Measurements from ENCODE around the gene RAI1. TPM values are rescaled to one million over a fixed set of nuclear protein-coding genes. Genes with fewer than 3 reads are reported as not detected.

The RAI1 gene
- total and polyA plus RNA-seq, 2 donors, result 4.3 to 10.9 TPM

DNA sequence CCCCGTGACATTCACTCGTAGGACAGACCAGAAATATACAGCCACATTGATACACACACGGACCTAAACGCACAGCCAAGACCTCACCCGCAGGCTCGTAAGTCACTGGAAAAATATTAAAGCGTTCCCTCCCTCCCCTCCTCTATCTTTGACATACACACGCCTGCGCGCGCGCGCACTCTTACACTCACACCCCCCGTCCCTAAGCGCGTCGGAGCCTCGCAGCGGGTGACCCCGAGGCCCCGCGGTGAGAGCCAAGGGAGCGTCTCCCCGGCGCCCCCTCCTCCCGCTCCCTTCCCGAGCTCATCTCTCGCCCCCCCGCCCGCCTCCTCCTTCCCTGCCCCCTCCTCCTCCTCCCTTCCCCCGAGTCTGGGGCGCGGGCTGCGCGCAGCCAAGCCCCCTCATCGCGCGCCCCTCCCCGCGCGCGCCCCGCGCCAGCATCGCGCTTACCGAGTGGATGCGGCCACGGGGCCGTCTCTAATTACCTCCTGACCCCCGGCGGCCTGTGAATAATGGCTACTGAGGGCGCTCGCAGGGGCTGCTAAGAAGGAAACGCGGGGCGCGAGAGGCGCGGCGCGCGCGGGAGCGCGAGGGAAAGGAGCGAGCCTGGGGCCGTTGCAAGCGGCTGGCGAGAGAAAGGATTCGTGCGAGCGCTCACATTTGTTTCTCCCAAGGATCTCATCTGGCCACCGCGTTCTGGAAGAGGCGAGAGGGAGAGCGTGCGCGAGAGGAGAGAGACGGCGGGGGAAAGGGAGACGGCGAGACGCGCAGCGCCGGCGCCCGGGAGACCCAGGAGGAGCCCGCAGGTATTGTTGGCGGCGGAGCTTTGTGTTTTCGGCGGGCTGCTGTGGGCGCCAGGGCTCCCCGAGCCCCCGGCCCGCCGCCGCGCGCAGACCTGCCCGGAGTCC, 42.4 kb downstream of the RAI1 start:
- peak overlapping the region; percentile 46 to 57 for H3K4me3 ChIP-seq (ENCODE audit: low read length in 2 of 2)
- peak overlapping the region in 1 of 2 donors; percentile 53 for H3K27ac ChIP-seq (ENCODE audit: low read depth in 1 of 2, low read length in 1 of 2)
- under 1% methylated on average over 103 of the region's 103 CpGs for WGBS
- peaks cover 3 to 6% of the 10 kb centered on the region in 2 donors for H3K36me3 ChIP-seq (ENCODE audit: control insufficient read depth in 2 of 2, insufficient read depth in 2 of 2, low read length in 1 of 2)
- DNase-seq (ENCODE audit: low read depth in 6 of 9, low spot score in 9 of 9), result peak in 1 of 9 donors; percentile 54
- peaks cover 0 to 1% of the 10 kb centered on the region in 2 donors for H3K9me3 ChIP-seq (ENCODE audit: control insufficient read depth in 2 of 2, insufficient read depth in 1 of 2, low read length in 1 of 2)
- H3K27me3 ChIP-seq (ENCODE audit: control insufficient read depth in 2 of 2, insufficient read depth in 1 of 2, low read length in 1 of 2), result peaks cover 20 to 64% of the 10 kb centered on the region in 2 donors
- H3K4me1 ChIP-seq (ENCODE audit: control insufficient read depth in 2 of 2, insufficient read depth in 2 of 2, low read length in 2 of 2), result peaks cover 15 to 53% of the 10 kb centered on the region in 2 donors

- Histone ChIP-seq H3K4me1 (ENCODE audit: control insufficient read depth in 2 of 2, insufficient read depth in 2 of 2, low read length in 2 of 2) (peaks cover 15 to 54% of the 10 kb centered on the region in 2 donors), H3K27me3 (ENCODE audit: control insufficient read depth in 2 of 2, insufficient read depth in 1 of 2, low read length in 1 of 2) (peaks cover 20 to 61% of the 10 kb centered on the region in 2 donors), H3K4me3 (ENCODE audit: low read length in 2 of 2) (peak overlapping the region; percentile 44 to 57), H3K27ac (ENCODE audit: low read depth in 1 of 2, low read length in 1 of 2) (peak overlapping the region in 1 of 2 donors; percentile 68), H3K9me3 (ENCODE audit: control insufficient read depth in 2 of 2, insufficient read depth in 1 of 2, low read length in 1 of 2) (peaks cover 0 to 1% of the 10 kb centered on the region in 2 donors), H3K36me3 (ENCODE audit: control insufficient read depth in 2 of 2, insufficient read depth in 2 of 2, low read length in 1 of 2) (peaks cover 4 to 6% of the 10 kb centered on the region in 2 donors)
- peak in 1 of 9 donors; percentile 43 for DNase-seq (ENCODE audit: low read depth in 6 of 9, low spot score in 9 of 9)
- 1% methylated on average over 53 of the region's 53 CpGs for WGBS
Observed at GRCh38 chr17:17724307-17725010, 43.2 kb downstream of the RAI1 start.

GRCh38 chr17:17725011-17725751, 43.9 kb downstream of the RAI1 start:
- 40% methylated on average over 36 of the region's 36 CpGs for WGBS
- peaks cover 4 to 6% of the 10 kb centered on the region in 2 donors for H3K36me3 ChIP-seq (ENCODE audit: control insufficient read depth in 2 of 2, insufficient read depth in 2 of 2, low read length in 1 of 2)
- H3K9me3 ChIP-seq (ENCODE audit: control insufficient read depth in 2 of 2, insufficient read depth in 1 of 2, low read length in 1 of 2), result peaks cover 0 to 1% of the 10 kb centered on the region in 2 donors
- no peak for DNase-seq (ENCODE audit: low read depth in 6 of 9, low spot score in 9 of 9)
- H3K27me3 ChIP-seq (ENCODE audit: control insufficient read depth in 2 of 2, insufficient read depth in 1 of 2, low read length in 1 of 2), result peaks cover 20 to 61% of the 10 kb centered on the region in 2 donors
- peaks cover 15 to 59% of the 10 kb centered on the region in 2 donors for H3K4me1 ChIP-seq (ENCODE audit: control insufficient read depth in 2 of 2, insufficient read depth in 2 of 2, low read length in 2 of 2)
- no peak overlapping the region for H3K27ac ChIP-seq (ENCODE audit: low read depth in 1 of 2, low read length in 1 of 2)
- H3K4me3 ChIP-seq (ENCODE audit: low read length in 2 of 2), result peak overlapping the region; percentile 44 to 57

- peaks cover 20 to 54% of the 10 kb centered on the region in 2 donors for H3K27me3 ChIP-seq (ENCODE audit: control insufficient read depth in 2 of 2, insufficient read depth in 1 of 2, low read length in 1 of 2)
- peaks cover 15 to 59% of the 10 kb centered on the region in 2 donors for H3K4me1 ChIP-seq (ENCODE audit: control insufficient read depth in 2 of 2, insufficient read depth in 2 of 2, low read length in 2 of 2)
- H3K9me3 ChIP-seq (ENCODE audit: control insufficient read depth in 2 of 2, insufficient read depth in 1 of 2, low read length in 1 of 2), result peaks cover 0 to 1% of the 10 kb centered on the region in 2 donors
- peak overlapping the region in 1 of 2 donors; percentile 5 for H3K4me3 ChIP-seq (ENCODE audit: low read length in 2 of 2)
- no peak for DNase-seq (ENCODE audit: low read depth in 6 of 9, low spot score in 9 of 9)
- peaks cover 4 to 6% of the 10 kb centered on the region in 2 donors for H3K36me3 ChIP-seq (ENCODE audit: control insufficient read depth in 2 of 2, insufficient read depth in 2 of 2, low read length in 1 of 2)
- WGBS, result 85% methylated on average over 7 of the region's 7 CpGs
- peak overlapping the region in 1 of 2 donors; percentile 12 for H3K27ac ChIP-seq (ENCODE audit: low read depth in 1 of 2, low read length in 1 of 2)
Observed at GRCh38 chr17:17725752-17726457, 44.6 kb downstream of the RAI1 start.

- Histone ChIP-seq H3K27ac (ENCODE audit: low read depth in 1 of 2, low read length in 1 of 2) (peak overlapping the region in 1 of 2 donors; percentile 12), H3K27me3 (ENCODE audit: control insufficient read depth in 2 of 2, insufficient read depth in 1 of 2, low read length in 1 of 2) (peaks cover 20 to 49% of the 10 kb centered on the region in 2 donors), H3K4me3 (ENCODE audit: low read length in 2 of 2) (no peak overlapping the region), H3K36me3 (ENCODE audit: control insufficient read depth in 2 of 2, insufficient read depth in 2 of 2, low read length in 1 of 2) (peaks cover 4 to 6% of the 10 kb centered on the region in 2 donors), H3K4me1 (ENCODE audit: control insufficient read depth in 2 of 2, insufficient read depth in 2 of 2, low read length in 2 of 2) (peaks cover 15 to 59% of the 10 kb centered on the region in 2 donors), H3K9me3 (ENCODE audit: control insufficient read depth in 2 of 2, insufficient read depth in 1 of 2, low read length in 1 of 2) (peaks cover 0 to 1% of the 10 kb centered on the region in 2 donors)
- no peak for DNase-seq (ENCODE audit: low read depth in 6 of 9, low spot score in 9 of 9)
- 58% methylated on average over 6 of the region's 6 CpGs for WGBS
Observed at GRCh38 chr17:17726458-17727060, 45.3 kb downstream of the RAI1 start.

DNA sequence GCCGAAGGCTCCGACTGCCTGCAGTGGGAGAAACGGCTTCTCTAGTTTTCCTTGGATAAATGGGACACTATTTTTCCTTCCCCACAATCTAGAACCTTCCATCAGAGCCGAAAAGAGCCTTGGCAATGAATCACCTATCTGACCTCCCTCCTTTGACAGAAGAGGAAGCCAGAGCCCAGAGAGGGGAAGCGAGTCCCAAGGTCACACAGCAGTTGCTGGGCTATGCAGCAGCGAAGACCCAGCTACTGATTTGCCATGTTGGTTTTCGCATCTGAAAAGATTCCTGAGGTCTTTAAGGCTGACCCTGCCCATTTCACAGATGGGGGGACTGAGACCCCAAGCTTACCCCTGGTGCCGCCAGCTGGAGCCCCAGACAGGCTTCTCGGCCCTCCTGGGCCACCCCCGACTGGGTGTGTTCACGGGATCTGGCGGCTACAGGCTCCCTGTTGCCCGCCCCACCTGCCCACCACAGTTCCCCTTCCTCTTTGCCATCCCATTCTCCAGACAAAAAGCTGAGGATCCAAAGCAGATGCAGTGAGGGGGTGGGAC, 45.9 kb downstream of the RAI1 start:
- Histone ChIP-seq H3K4me3 (ENCODE audit: low read length in 2 of 2) (no peak overlapping the region), H3K27ac (ENCODE audit: low read depth in 1 of 2, low read length in 1 of 2) (no peak overlapping the region), H3K36me3 (ENCODE audit: control insufficient read depth in 2 of 2, insufficient read depth in 2 of 2, low read length in 1 of 2) (peaks cover 4 to 6% of the 10 kb centered on the region in 2 donors), H3K9me3 (ENCODE audit: control insufficient read depth in 2 of 2, insufficient read depth in 1 of 2, low read length in 1 of 2) (peaks cover 0 to 1% of the 10 kb centered on the region in 2 donors), H3K4me1 (ENCODE audit: control insufficient read depth in 2 of 2, insufficient read depth in 2 of 2, low read length in 2 of 2) (peaks cover 15 to 57% of the 10 kb centered on the region in 2 donors), H3K27me3 (ENCODE audit: control insufficient read depth in 2 of 2, insufficient read depth in 1 of 2, low read length in 1 of 2) (peaks cover 20 to 42% of the 10 kb centered on the region in 2 donors)
- 97% methylated on average over 13 of the region's 13 CpGs for WGBS
- no peak for DNase-seq (ENCODE audit: low read depth in 6 of 9, low spot score in 9 of 9)

DNA sequence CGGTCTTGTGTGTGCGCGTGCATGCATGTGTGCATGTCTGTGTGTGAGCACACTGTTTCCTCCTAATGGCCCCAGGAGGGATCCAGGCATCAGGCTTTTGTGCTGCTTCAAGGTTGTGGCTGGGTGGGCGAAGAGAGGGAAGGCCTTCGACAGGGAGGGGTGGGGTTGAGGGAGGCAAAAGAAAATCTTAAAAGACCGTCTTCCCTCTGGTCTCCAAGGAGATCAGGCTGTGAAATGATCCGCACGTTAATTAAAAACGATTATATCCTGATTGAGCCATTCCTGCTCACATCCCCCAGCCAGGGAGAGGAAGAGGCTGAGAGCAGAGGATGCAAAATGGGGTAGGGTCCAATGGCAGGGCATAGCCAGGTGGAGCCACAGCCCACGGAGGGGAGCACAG, 46.9 kb downstream of the RAI1 start:
- Histone ChIP-seq H3K4me1 (ENCODE audit: control insufficient read depth in 2 of 2, insufficient read depth in 2 of 2, low read length in 2 of 2) (peaks cover 11 to 47% of the 10 kb centered on the region in 2 donors), H3K4me3 (ENCODE audit: low read length in 2 of 2) (no peak overlapping the region), H3K9me3 (ENCODE audit: control insufficient read depth in 2 of 2, insufficient read depth in 1 of 2, low read length in 1 of 2) (peaks cover 0 to 1% of the 10 kb centered on the region in 2 donors), H3K27ac (ENCODE audit: low read depth in 1 of 2, low read length in 1 of 2) (no peak overlapping the region), H3K27me3 (ENCODE audit: control insufficient read depth in 2 of 2, insufficient read depth in 1 of 2, low read length in 1 of 2) (peaks cover 12 to 33% of the 10 kb centered on the region in 2 donors), H3K36me3 (ENCODE audit: control insufficient read depth in 2 of 2, insufficient read depth in 2 of 2, low read length in 1 of 2) (peaks cover 4 to 6% of the 10 kb centered on the region in 2 donors)
- WGBS, result 94% methylated on average over 10 of the region's 10 CpGs
- no peak for DNase-seq (ENCODE audit: low read depth in 6 of 9, low spot score in 9 of 9)
